GM21786 (cell line): Measurements from ENCODE around the gene GUCA2B.

Experiments
- ATAC-seq: cut with Tn5 transposase; IDR thresholded peaks from one replicate; pipeline ENCODE4 v1.9.1; 2021; ENCODE audit not compliant: unreplicated experiment

GUCA2B gene

DNA sequence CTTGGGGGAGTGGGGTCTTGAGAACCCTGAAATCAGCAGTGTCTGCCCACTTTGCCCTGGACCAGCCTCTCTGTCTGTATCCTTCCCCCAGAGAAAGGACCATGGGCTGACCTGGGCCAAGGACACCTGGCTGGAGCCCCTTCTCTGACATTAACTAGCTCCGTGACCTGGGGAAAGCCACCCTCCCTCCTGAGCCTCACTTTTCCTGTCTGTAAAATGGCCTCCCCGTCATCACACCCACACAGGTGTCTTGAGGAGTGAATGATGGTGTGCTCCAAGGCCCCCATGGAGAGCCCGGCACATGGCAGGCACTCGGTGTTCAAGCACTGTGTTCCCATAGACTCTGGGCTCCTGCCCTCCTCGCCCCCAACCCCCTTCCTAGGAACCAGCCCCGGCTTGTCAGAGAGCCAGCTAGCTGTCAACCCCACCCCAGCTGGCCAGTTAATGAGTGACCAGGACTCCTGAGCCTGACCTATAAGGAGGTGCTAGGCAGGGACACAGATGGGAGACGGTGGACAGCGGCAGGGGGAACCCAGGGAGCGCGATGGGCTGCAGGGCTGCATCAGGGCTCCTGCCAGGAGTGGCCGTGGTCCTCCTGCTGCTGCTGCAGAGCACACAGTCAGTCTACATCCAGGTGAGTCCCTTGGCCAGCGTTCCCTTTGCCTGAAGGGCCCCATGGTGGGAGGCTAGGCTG lies at the start of gene GUCA2B:
TSS of gene GUCA2B (plus strand) at position 504 of the 694 bp plus-strand sequence. CDS start at position 545, 41 bp downstream.
- ATAC-seq: no peak

DNA sequence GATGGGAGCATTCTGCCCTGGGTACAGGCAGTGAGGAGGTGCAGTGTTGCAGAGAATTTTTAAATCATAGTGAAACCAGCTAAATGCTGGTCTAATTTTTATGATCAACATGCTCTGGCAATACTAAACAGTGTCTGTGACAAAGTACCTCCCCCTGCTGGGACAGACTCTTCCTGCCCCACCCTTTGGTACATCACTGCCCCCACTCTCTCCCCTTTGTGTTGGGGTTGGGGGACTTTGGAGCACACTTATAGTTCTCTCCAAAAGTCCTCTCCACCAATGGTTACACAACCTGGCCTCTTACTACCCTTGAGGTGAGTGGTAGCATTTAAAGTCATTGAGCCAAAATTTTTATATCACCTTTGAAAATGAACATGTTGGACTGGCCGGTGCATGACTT lies 48.2 kb upstream of the GUCA2B start:
- ATAC-seq: no peak

DNA sequence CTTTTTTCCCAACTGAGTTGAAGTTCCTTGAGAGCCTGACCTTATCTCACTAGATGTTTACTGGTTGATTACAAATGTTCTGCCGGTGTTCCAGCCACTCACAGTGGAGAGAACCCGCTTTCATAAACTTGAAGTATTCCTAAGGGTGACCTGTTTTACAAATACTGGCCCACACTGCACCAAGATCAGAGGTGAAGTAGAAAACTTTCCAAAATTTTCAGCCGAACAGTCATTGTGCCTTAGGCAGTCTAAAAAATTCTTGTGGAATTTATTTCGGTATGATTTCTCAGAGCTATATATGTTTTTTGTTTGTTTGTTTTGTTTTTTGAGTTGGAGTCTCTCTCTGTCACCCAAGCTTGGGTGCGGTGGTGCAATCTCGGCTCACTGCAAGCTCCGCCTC lies 44.9 kb upstream of the GUCA2B start:
- ATAC-seq: no peak

DNA sequence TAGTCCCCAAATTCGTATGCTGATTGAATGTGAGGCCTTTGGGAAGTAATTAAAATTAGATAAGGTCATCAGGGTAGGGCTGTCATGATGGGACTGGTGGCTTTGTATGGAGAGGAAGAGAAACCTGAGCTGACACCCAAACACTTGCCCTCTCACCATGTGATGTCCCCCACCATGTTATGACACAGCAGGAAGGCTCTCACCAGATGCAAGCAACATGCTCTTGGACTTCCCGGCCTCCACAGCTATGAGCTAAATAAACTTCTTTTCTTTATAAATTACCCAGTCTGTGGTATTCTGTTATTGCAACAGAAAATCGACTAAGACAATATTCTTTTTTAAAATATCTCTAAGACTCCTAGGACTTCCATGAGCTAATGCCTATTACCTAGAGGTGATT lies 43.6 kb upstream of the GUCA2B start:
- ATAC-seq: no peak

DNA sequence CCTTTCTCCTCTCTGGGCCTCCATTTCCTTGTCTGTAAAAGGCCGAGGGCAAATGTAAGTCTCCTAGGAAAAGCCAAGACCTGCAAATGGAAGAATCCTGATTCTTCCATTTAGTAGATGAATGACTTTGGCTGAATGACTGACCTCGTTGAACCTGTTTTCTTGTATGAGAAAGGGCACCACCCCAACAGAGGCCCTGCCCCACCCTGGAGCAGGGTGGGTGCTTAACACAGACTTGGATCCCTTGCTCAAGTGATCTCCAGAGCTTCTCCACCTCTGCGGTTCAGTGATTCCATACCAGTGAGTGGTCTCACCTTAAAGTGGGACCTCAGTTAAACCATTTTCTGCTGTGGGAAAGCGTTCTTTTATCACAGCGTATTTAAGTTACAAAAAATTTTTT lies 39.0 kb upstream of the GUCA2B start:
- no peak for ATAC-seq

DNA sequence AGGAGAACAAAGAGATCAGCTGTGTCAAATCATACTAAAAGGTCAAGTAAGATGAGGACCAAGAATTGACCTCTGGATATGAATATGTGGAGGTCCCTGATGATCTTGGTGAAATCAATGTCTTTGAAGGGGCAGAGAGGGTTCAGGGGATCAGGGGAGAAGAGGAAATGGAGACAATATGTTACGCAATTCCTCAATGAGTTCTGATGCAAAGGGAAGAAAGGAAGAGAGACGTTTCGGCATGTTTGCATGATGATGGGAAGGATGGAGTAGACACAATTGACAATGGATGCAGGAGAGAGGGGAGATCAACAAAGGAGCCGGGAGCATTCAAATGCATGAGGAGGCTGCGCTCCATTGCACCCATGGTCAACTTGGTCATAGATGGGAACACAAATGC lies 36.0 kb upstream of the GUCA2B start:
- ATAC-seq: no peak

DNA sequence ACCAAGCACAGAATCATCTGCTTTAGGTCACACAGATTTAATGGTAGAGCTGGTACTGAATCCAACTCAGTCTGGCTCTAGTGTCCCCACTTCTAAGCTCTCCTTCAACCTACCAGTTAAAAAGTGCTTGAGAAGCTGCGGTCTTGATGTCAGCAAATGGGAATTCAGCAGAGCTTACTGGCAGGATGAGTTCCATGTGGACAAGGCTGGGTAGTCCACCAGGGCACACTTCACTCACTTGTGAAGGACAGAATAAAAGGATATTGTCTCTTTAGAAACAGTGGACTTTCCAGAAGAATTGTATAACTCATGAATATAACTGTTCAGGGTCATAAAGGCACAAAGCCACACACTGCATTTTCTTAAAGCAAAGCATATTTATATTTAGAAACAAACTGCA lies 35.1 kb upstream of the GUCA2B start:
- ATAC-seq: no peak

DNA sequence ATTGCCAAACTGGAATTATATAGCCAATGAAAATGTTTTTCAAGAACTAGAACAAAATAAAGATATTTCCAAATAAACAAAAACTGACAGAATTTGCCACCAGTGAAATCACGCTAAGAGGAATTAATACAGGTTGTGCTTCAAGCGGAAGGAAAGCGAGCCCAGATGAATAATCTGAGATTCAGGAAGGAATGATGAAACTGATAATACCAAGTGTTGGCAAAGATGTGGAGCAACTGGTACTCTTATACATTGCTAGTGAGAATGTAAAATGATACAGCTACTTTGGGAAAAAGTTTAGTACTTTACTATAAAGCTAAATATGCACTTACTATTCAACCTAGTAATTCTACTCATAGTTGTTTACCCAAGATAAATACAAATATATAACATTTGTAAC lies 30.8 kb upstream of the GUCA2B start:
- no peak for ATAC-seq

DNA sequence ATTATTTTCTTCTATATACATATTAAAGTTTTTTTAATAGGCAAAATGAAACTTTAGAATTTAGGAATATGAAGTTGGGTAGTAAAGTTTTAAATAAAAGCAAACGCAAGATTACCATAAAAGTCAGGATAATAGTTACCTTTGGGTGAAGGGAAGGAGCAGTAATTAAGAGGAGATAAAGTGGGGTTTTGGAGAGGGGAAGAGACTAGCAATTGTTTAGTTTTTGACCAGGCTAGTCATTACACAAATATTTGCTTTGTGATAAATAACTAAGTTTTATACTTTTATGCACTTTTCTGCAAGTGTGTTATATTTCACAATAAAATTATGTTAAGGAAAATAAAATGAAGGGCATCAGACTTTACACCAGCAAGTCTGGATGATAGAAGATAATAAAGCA lies 27.7 kb upstream of the GUCA2B start:
- ATAC-seq: no peak

DNA sequence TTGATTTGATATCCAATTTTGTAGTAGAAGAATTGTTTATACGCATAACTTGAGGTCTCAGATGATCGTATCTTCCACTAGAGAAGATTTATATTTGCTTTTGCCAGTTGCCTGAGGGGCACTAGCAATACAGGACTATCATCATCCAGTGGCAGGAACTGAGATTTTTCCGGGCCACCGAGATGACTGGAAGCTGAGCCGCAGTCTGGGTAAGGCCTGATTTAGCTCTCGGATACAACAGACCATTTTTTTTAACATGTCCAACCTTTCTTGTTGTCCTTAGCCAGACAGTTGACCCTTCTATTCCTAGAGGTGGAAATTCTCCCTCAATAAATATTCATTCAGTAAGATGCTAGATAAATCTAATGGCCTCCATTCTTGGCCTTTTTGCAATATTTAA lies 25.4 kb upstream of the GUCA2B start:
- no peak for ATAC-seq

DNA sequence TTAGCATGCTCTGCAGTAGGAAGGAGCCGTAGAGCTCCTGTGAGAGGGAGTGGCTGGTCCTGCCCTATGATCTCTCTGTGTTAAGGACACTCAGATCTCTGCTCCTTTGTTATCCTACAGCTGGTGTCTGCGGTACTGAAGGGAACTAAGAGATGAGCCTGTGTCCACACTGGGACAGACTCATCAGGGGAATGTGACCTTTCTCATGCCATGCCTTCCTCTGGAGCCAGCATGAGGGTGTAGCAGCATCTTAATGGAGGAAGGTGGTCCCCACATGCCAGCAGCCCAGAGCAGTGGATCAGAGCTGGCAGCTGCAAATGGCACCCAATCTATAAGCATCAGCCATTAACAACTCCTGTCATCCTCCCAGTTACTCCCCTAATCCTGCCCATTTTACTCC lies 24.7 kb upstream of the GUCA2B start:
- no peak for ATAC-seq

DNA sequence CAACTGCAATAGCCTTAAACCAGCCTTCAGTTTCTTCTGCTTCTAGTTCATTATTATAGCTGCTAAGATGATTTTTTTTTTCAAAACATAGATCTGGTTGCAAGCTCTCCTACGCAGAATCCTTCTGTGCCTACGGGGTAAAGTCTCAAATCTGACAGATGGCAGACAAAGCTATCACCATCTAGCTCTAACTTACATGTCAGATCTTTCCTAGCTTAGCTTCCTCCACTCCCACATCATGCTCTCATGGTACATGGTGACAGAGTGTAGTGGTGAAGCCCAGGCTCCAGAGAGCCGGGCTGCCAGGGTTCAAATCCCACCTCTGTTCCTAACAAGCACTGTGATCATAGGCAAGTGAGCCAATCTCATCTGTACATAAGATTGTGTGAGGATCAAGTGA lies 24.2 kb upstream of the GUCA2B start:
- ATAC-seq: no peak

DNA sequence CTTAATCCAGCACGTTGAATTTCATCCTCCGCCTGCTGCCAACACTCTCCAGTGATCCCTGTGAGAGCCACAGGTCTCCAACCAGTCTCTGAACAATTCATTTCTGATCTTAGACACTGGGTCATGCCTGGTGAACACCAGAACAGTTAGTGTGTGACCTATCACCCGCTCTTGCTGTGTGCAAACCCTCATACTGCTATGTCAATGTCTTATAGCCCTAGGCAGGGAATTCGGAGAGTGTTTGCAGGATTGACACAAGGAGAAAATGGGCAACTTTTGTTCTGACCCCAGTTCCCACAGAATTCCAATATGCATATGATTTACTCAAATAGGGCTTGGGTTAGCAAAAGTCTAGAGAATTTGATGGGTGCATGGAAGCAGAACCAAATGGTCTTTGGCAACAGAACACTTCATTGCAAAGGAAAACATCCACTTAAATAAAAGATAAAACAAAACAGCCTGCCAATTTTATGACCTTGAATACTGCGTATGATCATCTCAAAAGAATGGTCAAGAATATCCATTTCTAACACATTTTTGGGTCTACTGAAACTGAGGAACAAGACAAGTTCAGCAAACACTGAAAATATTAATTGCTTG lies 23.0 kb upstream of the GUCA2B start:
- no peak for ATAC-seq

DNA sequence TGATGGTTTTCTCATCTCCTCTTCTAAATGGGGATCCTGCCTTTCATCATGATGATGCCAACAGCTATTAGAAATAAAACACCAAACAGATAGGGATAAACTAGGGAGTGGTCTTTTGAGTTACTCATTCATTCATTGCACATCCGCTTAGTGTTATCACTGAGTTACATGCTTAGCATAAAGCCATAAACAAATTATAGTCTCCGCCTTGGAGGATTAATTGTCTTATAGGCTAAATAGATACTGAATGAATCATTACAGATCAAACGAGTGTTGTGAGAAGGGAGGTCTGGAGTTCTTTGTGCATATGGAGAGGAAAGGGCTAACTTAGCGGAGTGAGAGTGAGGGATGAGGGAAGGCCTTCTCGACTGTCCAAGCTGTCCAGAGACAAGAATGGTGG lies 19.8 kb upstream of the GUCA2B start:
- no peak for ATAC-seq

DNA sequence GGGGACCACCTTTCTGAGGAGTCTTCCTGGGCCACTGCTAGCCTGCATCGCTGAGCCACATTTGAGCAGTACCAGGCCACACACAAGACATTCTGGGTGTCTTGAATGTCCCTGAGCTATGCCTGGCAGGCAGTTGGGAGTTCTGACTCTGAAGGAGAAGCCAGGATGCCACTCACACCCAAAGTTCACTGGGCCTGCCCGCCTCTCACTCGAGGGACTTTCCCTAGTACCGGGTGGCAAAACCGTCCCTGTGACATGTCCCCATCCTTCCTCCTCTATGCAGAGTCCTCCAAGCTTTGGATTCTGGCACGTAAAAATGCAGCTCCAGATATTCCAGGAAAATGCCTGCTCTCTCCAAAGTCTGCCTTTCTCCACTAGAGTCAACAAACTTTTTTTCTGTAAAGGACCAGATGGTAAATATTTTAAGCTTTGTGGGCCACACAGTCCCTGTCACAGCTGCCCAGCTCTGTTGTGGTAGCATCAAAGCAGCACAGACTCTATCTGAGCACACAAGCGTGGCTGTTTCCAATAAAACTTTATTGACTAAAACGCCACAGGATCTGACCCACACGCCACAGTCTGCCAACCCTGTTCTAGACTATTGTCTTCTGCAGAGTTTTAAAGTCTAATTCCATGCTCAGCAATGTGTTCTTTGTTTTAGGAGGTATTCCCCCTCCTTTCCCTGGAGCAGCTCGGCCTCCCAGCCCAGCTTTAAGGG lies 19.2 kb upstream of the GUCA2B start:
- ATAC-seq: no peak

DNA sequence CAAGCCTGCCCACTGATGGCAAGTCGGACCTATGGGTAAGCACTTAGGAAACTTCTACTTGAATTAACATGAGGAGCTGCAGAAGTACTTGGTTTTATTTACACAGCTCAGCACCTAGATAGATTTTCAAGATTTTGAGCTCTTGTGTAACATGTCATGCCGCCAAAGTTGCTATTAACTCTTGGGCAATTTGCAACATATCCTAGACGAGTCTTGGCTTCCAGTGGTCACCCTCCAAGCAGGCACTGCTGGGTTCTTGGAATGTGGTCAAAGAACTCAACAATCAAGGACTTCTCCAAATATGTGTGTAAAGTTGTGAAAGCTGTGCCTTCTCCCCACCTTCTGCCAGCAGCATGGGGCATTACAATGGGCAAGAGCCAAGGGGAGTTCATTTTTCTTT lies 17.8 kb upstream of the GUCA2B start:
- no peak for ATAC-seq

DNA sequence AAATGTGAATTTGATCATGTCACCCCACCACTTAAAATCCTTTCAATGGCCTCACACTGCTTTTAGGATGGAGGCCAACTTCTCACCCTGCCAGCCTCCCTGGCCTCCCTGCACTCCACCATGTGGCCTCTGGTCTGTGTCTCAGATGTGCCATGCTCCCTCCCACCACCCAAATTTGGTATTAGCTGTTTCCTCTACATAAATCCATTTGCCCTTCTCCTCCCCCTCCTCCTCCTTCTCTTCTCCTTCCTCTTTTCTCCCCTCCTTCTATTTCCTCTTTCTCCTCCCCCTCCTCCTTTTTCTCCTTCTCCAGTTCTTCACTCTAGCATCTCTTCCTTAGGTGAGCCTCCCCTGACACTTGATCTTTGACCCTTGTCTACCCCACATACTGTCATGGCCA lies 16.7 kb upstream of the GUCA2B start:
- ATAC-seq: no peak

DNA sequence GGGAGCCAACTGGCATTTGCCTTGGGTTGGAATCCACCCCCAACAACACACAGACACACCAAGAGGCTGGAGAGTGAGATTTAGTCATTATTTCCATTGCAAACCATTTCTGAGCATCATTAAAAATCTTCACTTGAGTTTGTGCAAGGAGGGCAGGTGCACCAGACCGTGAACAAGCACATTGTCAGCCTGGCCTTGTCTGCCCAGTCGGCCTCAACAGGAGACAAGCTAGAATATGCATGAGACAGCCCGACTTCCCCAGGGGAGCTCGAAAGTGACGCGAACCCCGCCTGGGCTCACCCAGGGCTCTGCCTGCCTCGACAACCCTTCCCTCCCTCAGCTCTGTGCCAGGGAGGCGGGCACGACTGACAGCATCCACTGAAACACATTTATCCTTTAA lies 15.4 kb upstream of the GUCA2B start:
- no peak for ATAC-seq

DNA sequence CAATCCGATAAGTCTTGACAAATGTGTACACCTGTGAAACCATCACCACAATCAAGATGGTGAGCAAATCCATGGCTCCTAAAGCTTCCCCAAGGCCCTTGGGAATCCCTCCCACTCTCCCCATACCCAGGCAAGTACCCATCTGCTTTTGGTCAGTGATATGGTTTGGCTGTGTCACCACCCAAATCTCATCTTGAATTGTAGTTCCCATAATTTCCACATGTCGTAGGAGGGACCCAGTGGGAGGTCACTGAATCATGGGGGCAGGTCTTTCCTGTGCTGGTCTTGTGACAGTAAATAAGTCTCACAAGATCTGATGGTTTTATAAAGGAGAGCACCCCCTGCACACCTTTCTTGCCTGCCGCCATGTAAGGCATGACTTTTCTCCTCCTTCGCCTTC lies 14.6 kb upstream of the GUCA2B start:
- ATAC-seq: no peak

DNA sequence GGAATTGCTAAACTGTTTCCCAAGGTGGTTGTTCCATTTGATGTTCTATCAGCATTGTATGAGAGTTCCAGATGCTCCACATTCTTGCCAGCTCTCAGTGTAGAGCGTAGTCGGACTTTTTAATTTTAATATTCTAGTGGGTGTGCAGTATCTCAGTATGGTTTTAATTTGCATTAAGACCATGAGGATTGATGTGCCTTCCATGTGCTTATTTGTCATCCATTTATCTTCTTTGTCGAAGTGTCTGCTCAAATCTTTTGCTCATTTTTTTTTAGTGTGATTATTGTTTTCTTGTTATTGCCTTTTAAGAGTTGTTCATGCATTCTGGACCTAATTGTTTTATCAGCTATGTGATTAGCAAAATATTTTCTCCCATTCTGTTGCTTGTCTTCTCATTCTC lies 13.8 kb upstream of the GUCA2B start:
- no peak for ATAC-seq

DNA sequence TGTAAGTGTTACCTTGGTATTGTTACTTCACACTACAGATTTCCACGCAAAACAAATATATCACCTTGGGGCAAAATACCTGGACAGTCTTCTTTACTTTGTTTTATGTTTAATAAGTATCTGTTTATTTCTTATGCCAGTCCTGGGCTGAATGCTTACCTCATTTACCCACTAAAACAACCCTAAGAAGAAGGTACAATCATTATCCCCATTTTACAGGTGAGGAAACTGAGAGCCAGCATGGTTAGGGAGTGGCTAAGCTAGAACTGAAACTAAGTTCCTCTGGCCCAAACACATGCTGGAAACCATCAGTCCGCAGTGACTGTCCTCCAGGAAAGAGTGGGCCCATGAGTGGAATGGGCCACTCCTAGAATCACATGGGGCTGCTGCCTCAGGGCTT lies 13.0 kb upstream of the GUCA2B start:
- no peak for ATAC-seq

DNA sequence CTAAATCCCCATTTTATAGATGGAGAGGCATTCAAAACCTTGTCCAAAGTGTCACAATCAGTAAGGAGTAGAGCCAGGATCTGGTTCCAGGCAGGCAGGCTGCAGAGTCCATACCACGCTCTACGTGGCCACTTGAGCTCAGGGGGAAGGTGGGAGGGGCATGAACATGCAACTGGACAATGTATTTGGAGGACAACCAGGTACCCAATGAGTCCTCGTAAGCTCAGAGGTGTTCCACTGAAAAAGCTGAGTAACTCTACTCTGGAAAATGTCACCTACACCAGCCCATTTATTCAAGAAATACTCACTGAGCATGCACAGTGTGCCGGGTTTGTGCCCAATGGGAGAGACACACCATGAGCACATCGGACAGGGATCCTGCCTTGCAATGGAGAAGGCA lies 11.2 kb upstream of the GUCA2B start:
- ATAC-seq: no peak
